K562 (cell line): ENCODE data around the gene C16orf74. TPM values are rescaled to one million over a fixed set of nuclear protein-coding genes. Genes with fewer than 3 reads are reported as not detected.

ENCODE experiments used
- ARID3B ChIP-seq: fragments of 250-450 bp; sonication (Bioruptor Pico); IDR thresholded peaks from 2 replicates; pipeline ENCODE4 v1.4.0; 2020; ENCODE audit warnings: borderline replicate concordance
- FUS ChIP-seq: fragments of 200-400 bp; formaldehyde crosslinking; optimal IDR thresholded peaks from 2 replicates; pipeline ENCODE3; 2017; ENCODE audit warnings: low read depth, low read length
- GATA2 ChIP-seq: sonication (generic); formaldehyde crosslinking; IDR thresholded peaks from 2 replicates; pipeline ENCODE4 v1.4.0; 2020; ENCODE audit warnings: mild to moderate bottlenecking, missing genetic modification reagents
- HBP1 ChIP-seq: fragments of 450-650 bp; formaldehyde crosslinking; IDR thresholded peaks from 2 replicates; pipeline ENCODE4 v1.4.0; 2022; ENCODE audit warnings: missing genetic modification characterization
- KDM1A ChIP-seq, 2 experiments: fragments of 450-650 bp; IDR thresholded peaks; 2 replicates each; pipeline ENCODE4 v1.6.1; 2016; ENCODE audit warnings: mild to moderate bottlenecking in 2 of 2
- KLF1 ChIP-seq: fragments of 450-650 bp; IDR thresholded peaks from 2 replicates; pipeline ENCODE4 v1.6.1; 2016; ENCODE audit warnings: missing genetic modification characterization, missing compliant biosample characterization
- MGA ChIP-seq: fragments of 450-650 bp; IDR thresholded peaks from 2 replicates; pipeline ENCODE4 v1.6.1; 2016; ENCODE audit warnings: mild to moderate bottlenecking, moderate library complexity
- NCOA6 ChIP-seq: fragments of 450-650 bp; IDR thresholded peaks from 2 replicates; pipeline ENCODE4 v1.6.1; 2017; ENCODE audit warnings: mild to moderate bottlenecking
- RB1 ChIP-seq: fragments of 450-650 bp; IDR thresholded peaks from 2 replicates; pipeline ENCODE4 v1.6.1; 2017; ENCODE audit warnings: low read depth, mild to moderate bottlenecking
- RBBP5 ChIP-seq: fragments of 200-600 bp; sonication (generic); IDR thresholded peaks from 2 replicates; pipeline ENCODE4 v1.6.1; 2012; ENCODE audit warnings: borderline replicate concordance, mild to moderate bottlenecking, low read length, control low read depth, inconsistent platforms; ENCODE audit not compliant: insufficient read depth, poor library complexity, severe bottlenecking
- SIN3A ChIP-seq, 2 experiments: fragments of 150-350 bp in 1 of 2; IDR thresholded peaks; 2 replicates each; pipeline ENCODE4 v1.6.1; 2011 to 2016; ENCODE audit warnings: borderline replicate concordance in 2 of 2, low read depth in 2 of 2, low read length in 2 of 2, mild to moderate bottlenecking in 2 of 2, moderate library complexity in 2 of 2; ENCODE audit not compliant: control insufficient read depth in 1 of 2
- SMARCA5 ChIP-seq: fragments of 450-650 bp; IDR thresholded peaks from 2 replicates; pipeline ENCODE4 v1.6.1; 2016
- ZNF764 ChIP-seq: fragments of 250-450 bp; sonication (Bioruptor Pico); IDR thresholded peaks from 2 replicates; pipeline ENCODE4 v1.4.0; 2020; ENCODE audit warnings: low read depth, mild to moderate bottlenecking, moderate library complexity
- polyA plus RNA-seq, 8 experiments: library from polyadenylated mRNA; depleted of rRNA in 4 of 8; stranded (reverse) in 5 of 8; unstranded in 3 of 8; fragments of >200 nt; fragmentation: Nextera tagmentation in 2 of 8; fragmentation: Illumina TruSeq in 1 of 8; extraction: Ambion mirVana in 2 of 8; extraction: Trizol in 1 of 8; gene quantifications; 2 replicates each; pipeline versions ENCODE4 v1.2.1 to v1.2.3, GENCODE V29; 2011 to 2014; ENCODE audit warnings: inconsistent platforms in 1 of 8, missing spikeins in 1 of 8
- total RNA-seq, 7 experiments: library from RNA; depleted of rRNA in 6 of 7; stranded (reverse); fragments of >200 nt in 6 of 7; fragmentation: Illumina TruSeq in 2 of 7; extraction: Trizol in 2 of 7; gene quantifications; 2 replicates each; pipeline versions ENCODE4 v1.2.1 to v1.2.3, GENCODE V29; 2011 to 2021; ENCODE audit warnings: low replicate concordance in 1 of 7

C16orf74 gene
- total and polyA plus RNA-seq, 9 of the 15 experiments (the other 6 are each of a cell fraction or from before 2014, with no cell fraction given) = not detected

- TF ChIP-seq MGA = no peak
- peak in 1 of 2 experiments; percentile 29; a peak in 1 of 4 replicates for TF ChIP-seq KDM1A (IDR thresholded peaks at IDR 0.05)
- TF ChIP-seq FUS = no peak
- no peak for TF ChIP-seq ZNF764 (CRISPR knock-in tag)
- TF ChIP-seq RBBP5 = no peak
- 0 out of 2 replicates have a peak, but pooled peaks have one; percentile 29 for TF ChIP-seq SMARCA5
- TF ChIP-seq GATA2 (CRISPR knock-in tag) = peak; percentile 50; the same call in 1 of the 2 replicates
- 0 out of 2 replicates have a peak, but pooled peaks have one; percentile 25 for TF ChIP-seq KLF1 (tag)
- no peak for TF ChIP-seq RB1
- TF ChIP-seq HBP1 (CRISPR knock-in tag) = no peak
- TF ChIP-seq NCOA6 = no peak
- TF ChIP-seq SIN3A (IDR thresholded peaks at IDR 0.05; ENCODE audit: borderline replicate concordance in 2 of 2, control insufficient read depth in 1 of 2, low read depth in 2 of 2, low read length in 2 of 2) = 0 out of 4 replicates have a peak, but pooled peaks of 1 of the 2 experiments have one; percentile 25
- no peak for TF ChIP-seq ARID3B
These were observed 63.8 kb downstream of the C16orf74 start (continued) for GRCh38 chr16:85686912-85687591.
